Measurements from ENCODE around the gene LCE7A. TPM values are rescaled to one million over a fixed set of nuclear protein-coding genes. Genes with fewer than 3 reads are reported as not detected.

The LCE7A gene
- not detected for total RNA-seq

- intact Hi-C loops (cut with DNase I), result no loop called here
- Histone ChIP-seq H3K36me3 (no peaks in the 10 kb centered on the region), H3K27me3 (no peaks in the 10 kb centered on the region), H3K27ac (no peak within 1 kb of the TSS), H3K4me1 (no peaks in the 10 kb centered on the region), H3K9me3 (no peaks in the 10 kb centered on the region), H3K9ac (ENCODE audit: low read depth in 2 of 2, low read length in 2 of 2) (no peak within 1 kb of the TSS), H3K4me3 (no peak within 1 kb of the TSS)
- DNase-seq, result no peak
- TF ChIP-seq CTCF (IDR thresholded peaks at IDR 0.05), result no peak
Observed at GRCh38 chr1:152859696-152860095, at the start of gene LCE7A. Gene LCE7A, plus strand, starts transcription at chr1:152859996. Its CDS starts 702 bp downstream, at chr1:152860698.

GRCh38 chr1:152811050-152811449 is 48.7 kb upstream of the LCE7A start:
- intact Hi-C loops (cut with DNase I), result no loop called here

GRCh38 chr1:152811671-152812070 is 48.1 kb upstream of the LCE7A start, which contains the start of gene LCE1B:
Gene LCE1B, plus strand, starts transcription at chr1:152811971. Its CDS starts 476 bp downstream, at chr1:152812447.
- H3K4me1 ChIP-seq, result no peaks in the 10 kb centered on the region
- no peak within 1 kb of the TSS for H3K9ac ChIP-seq (ENCODE audit: low read depth in 2 of 2, low read length in 2 of 2)
- no peak within 1 kb of the TSS for H3K27ac ChIP-seq
- intact Hi-C loops (cut with DNase I), result no loop called here
- no peak for DNase-seq
- TF ChIP-seq CTCF (IDR thresholded peaks at IDR 0.05), result no peak
- no peaks in the 10 kb centered on the region for H3K36me3 ChIP-seq
- H3K9me3 ChIP-seq, result no peaks in the 10 kb centered on the region
- H3K4me3 ChIP-seq, result no peak within 1 kb of the TSS
- H3K27me3 ChIP-seq, result no peaks in the 10 kb centered on the region

More at GRCh38 chr1:152811050-152811449, 48.7 kb upstream of the LCE7A start:
- Histone ChIP-seq H3K36me3 (no peaks in the 10 kb centered on the region), H3K27ac (no peak overlapping the region), H3K9me3 (no peaks in the 10 kb centered on the region), H3K27me3 (no peaks in the 10 kb centered on the region), H3K4me1 (no peaks in the 10 kb centered on the region), H3K4me3 (no peak overlapping the region), H3K9ac (ENCODE audit: low read depth in 2 of 2, low read length in 2 of 2) (no peak overlapping the region)
- no peak for TF ChIP-seq CTCF (IDR thresholded peaks at IDR 0.05)
- no peak for DNase-seq

GRCh38 chr1:152817309-152817708 is 42.5 kb upstream of the LCE7A start:
- no peaks in the 10 kb centered on the region for H3K36me3 ChIP-seq
- no peak overlapping the region for H3K4me3 ChIP-seq
- H3K27ac ChIP-seq, result no peak overlapping the region
- intact Hi-C loops (cut with DNase I), result no loop called here
- TF ChIP-seq CTCF (IDR thresholded peaks at IDR 0.05), result no peak
- no peaks in the 10 kb centered on the region for H3K9me3 ChIP-seq
- no peak for DNase-seq
- no peaks in the 10 kb centered on the region for H3K27me3 ChIP-seq
- no peak overlapping the region for H3K9ac ChIP-seq (ENCODE audit: low read depth in 2 of 2, low read length in 2 of 2)
- H3K4me1 ChIP-seq, result no peaks in the 10 kb centered on the region

- Histone ChIP-seq H3K4me3 (no peak overlapping the region), H3K27me3 (no peaks in the 10 kb centered on the region), H3K4me1 (no peaks in the 10 kb centered on the region), H3K9me3 (no peaks in the 10 kb centered on the region), H3K27ac (no peak overlapping the region), H3K9ac (ENCODE audit: low read depth in 2 of 2, low read length in 2 of 2) (no peak overlapping the region), H3K36me3 (no peaks in the 10 kb centered on the region)
- TF ChIP-seq CTCF (IDR thresholded peaks at IDR 0.05), result no peak
- no peak for DNase-seq
- intact Hi-C loops (cut with DNase I), result no loop called here
Observed at GRCh38 chr1:152823294-152823693, 36.5 kb upstream of the LCE7A start.

All from colonic mucosa (tissue), 4 donors.